Colon (tissue), 2 donors: ENCODE data around the gene PNCK.
A peak's percentile ranks its signal among the peaks of the same experiment; 100 is the strongest.

Experiments used
- FAIRE-seq: peaks from 2 replicates; lab custom pipeline; 2012; peaks lifted over from hg19 to GRCh38; lab: Jason Lieb, UNC
- donor health status: control.
- donor health status: control.

The PNCK gene

GRCh38 chrX:153626863-153627674 is 46.5 kb downstream of the PNCK start:
- no peak for FAIRE-seq

- no peak for FAIRE-seq
Measured at GRCh38 chrX:153626025-153626633, 47.5 kb downstream of the PNCK start.

GRCh38 chrX:153625271-153626024 is 48.2 kb downstream of the PNCK start:
- no peak for FAIRE-seq

- FAIRE-seq = no peak
Measured at GRCh38 chrX:153624196-153625091, 49.2 kb downstream of the PNCK start.

GRCh38 chrX:153623310-153624029 is 50.1 kb downstream of the PNCK start:
- FAIRE-seq = no peak

GRCh38 chrX:153622661-153623309 is 50.8 kb downstream of the PNCK start:
- FAIRE-seq = no peak

GRCh38 chrX:153621949-153622598 is 51.5 kb downstream of the PNCK start:
- FAIRE-seq = no peak

- FAIRE-seq = peak; percentile 55
Measured at GRCh38 chrX:153620576-153620975, 53.0 kb downstream of the PNCK start.
